HG02588 (cell line): ENCODE measurements around the gene MTUS2.
"Not testable (repeated sequence)": the region's sequence is repeated elsewhere in the genome, so short reads cannot be mapped to it uniquely, and the experiment has no call there.

ENCODE experiments used
- ATAC-seq: cut with Tn5 transposase; IDR thresholded peaks from one replicate; pipeline ENCODE4 v1.9.1; 2021; ENCODE audit warnings: mild to moderate bottlenecking, moderate library complexity; ENCODE audit not compliant: unreplicated experiment

MTUS2 gene

GRCh38 chr13:29382021-29382420 is 561.9 kb downstream of the MTUS2 start:
- no peak for ATAC-seq

DNA sequence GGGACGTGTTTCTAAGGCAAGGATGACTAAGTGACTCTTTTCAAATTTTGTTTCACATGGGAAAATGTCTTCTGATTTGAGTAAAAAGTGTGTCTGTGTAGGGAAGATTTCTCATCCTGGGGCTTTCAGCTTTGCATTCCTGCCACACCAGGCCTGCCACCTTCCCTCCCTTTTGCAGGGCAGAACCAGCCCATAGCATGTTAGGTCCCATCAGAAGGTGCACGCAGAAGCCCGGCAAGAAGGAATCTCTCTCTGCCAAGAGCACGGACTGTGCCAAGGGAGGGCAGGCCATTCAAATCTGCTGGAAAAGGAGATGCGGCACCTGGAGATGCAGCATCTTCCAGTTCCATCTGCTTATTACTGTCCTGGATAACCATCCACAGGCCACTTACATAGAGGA is 563.3 kb downstream of the MTUS2 start:
- no peak for ATAC-seq

- ATAC-seq, result no peak
Observed at GRCh38 chr13:29384466-29384865, 564.3 kb downstream of the MTUS2 start.

GRCh38 chr13:29384871-29385270 is 564.7 kb downstream of the MTUS2 start:
- ATAC-seq, result no peak

DNA sequence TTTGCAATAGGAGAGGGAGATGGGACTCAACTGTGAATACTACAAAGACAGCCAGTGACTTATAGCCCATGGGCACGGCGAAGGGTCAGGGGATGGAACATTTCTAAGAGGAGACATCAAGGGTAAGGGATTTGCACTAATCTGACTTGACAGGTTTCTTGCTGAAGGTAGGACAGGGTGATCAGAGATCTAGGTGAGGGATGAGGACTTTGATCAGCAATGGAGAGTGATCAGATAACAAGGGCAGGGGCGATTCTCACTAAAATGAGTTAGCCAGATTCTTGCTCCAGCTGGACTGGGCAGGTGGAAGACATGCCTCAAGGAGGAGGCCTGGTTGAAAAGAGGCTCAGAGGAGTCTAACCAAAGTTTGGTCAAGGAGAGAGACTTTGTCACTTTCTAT is 566.1 kb downstream of the MTUS2 start:
- ATAC-seq, result no peak

- not testable (repeated sequence) for ATAC-seq
Observed at GRCh38 chr13:29390598-29390997, 570.5 kb downstream of the MTUS2 start.

GRCh38 chr13:29396446-29396845 is 576.3 kb downstream of the MTUS2 start:
- ATAC-seq, result no peak

DNA sequence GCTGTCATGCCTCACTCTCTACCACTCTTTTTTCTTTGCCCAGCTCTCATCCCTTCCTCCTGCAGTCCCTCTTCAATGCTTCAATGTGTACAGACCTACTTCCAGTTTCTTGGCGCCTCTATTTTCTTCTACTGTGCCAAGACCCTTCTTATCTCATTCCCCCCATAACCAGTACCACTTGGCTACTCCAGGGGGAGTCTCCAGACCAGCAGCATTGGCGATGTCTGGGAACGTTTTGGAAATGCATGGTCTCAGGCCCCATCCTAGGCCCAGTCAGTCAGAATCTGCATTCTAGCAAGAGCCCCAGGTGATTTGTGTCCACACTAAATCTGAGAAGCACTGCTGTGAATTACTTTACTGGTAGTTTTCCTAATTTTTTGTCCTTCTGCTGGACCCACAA is 577.1 kb downstream of the MTUS2 start:
- no peak for ATAC-seq

GRCh38 chr13:29402166-29402636 is 582.1 kb downstream of the MTUS2 start:
- no peak for ATAC-seq

- ATAC-seq, result no peak
Observed at GRCh38 chr13:29405401-29405800, 585.3 kb downstream of the MTUS2 start.

DNA sequence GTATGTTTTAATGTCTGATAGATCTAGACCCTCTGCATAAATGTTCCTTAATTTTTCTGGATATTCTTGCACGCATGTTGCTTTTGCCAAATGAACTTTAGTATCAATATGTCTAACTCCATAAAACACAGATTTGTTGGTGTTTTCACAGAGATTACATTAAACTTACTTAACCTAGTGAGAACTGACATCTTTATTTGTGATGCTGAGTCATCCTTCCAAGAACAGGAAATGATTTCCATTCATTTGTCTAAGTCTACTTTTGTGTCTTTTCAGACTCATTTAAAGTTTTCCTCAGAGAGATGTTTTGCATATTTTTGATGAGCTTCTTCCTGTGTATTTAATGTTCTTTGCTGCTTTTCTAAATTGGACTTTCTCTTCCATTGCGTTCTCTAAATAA is 591.3 kb downstream of the MTUS2 start:
- ATAC-seq, result no peak

- no peak for ATAC-seq
Observed at GRCh38 chr13:29418026-29418425, 597.9 kb downstream of the MTUS2 start.

DNA sequence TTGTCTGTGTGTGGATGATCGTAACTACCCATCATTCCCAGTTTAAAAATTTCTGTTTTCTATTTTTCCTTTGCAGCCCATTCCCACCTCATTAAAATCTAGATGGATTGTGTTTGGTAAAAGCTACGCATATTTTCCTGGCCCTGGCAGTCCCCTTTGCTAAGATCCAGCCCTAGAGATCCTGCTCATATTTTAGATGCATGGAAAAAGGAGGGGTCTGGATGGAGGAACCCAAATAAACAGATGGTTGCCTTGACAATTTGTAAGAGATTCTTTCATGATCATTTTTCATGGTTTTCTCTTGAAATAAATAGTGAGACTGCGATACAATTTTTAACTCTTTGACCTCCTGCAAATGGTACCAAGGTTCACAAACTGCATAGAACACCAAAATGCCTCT is 601.0 kb downstream of the MTUS2 start:
- ATAC-seq, result no peak

- no peak for ATAC-seq
Observed at GRCh38 chr13:29422015-29422414, 601.9 kb downstream of the MTUS2 start.

- no peak for ATAC-seq
Observed at GRCh38 chr13:29423050-29423449, 602.9 kb downstream of the MTUS2 start.

GRCh38 chr13:29427937-29428309 is 607.8 kb downstream of the MTUS2 start:
- no peak for ATAC-seq

DNA sequence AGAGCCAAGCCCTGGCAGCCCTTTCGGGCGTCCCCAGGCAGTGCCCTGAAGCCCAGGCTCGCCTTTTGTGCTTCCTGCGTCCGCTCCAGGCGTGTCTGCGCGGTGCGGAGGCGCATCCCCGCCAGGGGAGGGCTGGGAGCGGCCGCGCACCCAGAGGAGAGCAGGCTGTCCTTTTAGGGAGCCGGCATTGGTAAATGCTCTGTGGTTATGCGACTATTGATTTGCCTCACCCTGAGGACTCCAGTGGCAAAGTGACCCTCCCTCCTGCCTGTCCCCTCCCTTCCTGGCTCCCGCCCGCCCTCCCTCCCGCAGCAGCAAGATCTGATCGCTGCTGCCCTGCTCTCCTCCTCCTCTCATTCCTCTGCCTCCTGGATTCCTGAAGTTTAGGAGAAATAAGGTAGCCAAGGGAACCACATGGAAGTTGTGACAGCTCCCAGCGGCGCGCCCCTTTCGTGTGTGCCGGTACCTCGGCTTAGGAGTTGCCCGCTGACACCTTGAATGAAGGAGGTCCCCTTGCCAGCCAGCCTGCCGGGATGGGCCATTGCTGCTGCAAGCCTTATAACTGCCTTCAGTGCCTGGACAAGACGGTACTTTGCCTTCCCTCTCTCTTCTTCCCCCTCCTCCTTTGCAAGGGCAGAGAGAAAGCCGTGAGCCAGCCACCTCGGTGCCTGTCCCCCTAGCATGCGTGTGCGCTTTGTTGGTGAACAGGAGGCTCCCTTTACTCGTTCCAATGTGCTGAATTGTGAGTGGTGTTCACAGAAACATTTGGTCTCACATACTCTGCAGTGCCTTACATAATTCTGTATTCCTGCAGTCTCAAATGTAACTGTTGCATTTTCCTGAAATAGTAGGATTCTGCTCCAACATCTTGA is 608.4 kb downstream of the MTUS2 start:
- no peak for ATAC-seq

- no peak for ATAC-seq
Observed at GRCh38 chr13:29429286-29429900, 609.3 kb downstream of the MTUS2 start.

DNA sequence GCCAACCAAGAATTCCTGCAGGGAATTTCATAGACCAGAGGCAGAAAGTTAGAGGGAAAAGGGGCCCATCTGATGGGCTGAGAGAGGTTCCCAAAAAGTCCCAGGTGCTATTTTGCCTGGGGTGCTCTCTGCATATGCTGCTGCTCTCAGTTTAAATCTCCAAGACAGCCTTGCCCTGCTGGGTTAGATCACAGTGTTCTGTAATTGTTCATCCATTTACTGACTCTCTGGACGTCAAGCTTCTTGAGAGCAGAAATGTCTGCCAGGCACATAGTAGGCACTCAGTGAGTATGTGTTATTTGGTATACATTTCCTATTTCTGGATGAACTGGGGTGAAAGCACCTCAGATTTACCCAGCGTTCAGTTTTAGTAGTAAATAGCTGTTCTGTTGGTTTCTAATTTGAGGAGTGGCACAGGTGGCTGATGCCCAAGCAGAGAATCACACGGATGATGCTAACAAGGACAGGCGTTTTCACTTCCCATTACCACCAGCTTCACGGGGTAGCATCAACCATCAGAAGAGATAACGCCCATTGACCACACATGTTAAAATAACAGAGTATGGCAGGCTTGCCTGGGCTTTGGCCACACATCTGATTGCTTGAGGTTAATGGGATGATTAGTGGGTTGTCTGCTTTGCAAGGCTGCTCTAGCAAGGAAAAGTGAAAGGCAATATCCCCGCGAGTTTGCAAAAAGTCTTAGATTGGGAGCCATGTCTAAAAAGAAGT is 614.2 kb downstream of the MTUS2 start:
- ATAC-seq, result no peak

DNA sequence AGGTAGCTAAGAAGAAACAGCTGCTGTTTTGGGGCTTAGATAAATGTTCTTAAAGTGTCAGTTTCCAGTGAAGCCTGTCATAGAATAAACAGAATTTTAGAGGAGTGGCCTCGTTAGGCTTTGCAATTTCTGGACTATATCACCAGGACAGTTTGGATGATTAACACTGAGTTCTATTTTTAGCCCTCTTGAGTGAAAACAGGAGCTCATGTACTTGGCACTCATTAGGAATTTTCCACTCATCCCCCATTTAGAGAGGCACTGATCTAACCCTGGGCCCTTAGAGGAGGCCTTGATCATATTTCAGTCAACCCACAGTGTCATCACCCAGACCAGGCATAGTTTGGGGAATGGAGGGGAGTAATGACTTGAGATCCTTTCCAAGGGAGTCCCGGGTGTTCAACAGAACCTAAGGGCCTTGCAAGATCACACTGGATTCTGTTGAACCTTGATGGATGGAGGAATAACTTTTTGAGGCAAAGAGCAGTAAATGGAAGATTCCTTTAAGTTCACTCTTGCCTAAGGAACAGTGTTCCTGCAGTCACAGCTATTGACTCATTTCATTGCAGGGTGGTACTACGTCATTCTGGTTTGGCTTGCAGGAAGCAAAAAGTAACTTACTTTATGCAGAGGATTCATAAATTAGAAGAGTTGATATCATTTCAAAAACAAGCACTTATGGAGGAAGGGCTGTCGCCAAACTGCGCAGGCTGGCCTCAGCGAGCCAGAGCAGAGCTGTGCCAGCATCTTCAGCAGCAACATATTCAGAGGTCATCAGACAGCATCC is 615.2 kb downstream of the MTUS2 start:
- no peak for ATAC-seq

DNA sequence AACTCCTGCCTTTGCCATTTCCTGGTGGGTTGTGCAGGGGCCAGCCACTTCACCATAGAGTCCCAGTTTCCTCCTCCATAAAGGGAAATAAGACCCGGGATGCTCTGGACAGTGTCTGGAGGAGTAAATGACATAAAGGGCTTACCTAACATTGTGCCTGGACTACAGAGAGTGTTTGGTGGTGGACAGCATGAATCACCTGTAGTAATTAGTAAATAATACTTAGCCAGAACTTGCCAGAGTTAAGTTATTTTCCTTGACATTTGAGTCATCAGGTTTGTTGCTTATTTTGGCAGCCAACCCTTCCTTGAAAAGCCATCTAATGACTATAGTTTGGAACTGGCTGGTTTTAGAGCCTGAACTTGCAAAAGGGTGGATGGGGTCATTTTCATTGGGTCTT is 616.2 kb downstream of the MTUS2 start:
- no peak for ATAC-seq
